WERI-Rb-1 (cell line): ENCODE data around the gene MMS22L.

Source experiments
- DNase-seq: peaks from one replicate; pipeline ENCODE4 v3.0.0-alpha.2; 2020
- H3K27ac ChIP-seq: fragments of 250-450 bp; sonication (Bioruptor Pico); 2 replicates; pipeline ENCODE4 v1.5.1; 2020; ENCODE audit warnings: mild to moderate bottlenecking, moderate library complexity
- H3K27me3 ChIP-seq: fragments of 250-450 bp; sonication (Bioruptor Pico); 2 replicates; pipeline ENCODE4 v1.5.1; 2021; ENCODE audit warnings: mild to moderate bottlenecking, low read depth, moderate library complexity; ENCODE audit not compliant: insufficient read depth, severe bottlenecking
- H3K36me3 ChIP-seq: fragments of 250-450 bp; sonication (Bioruptor Pico); 2 replicates; pipeline ENCODE4 v1.5.1; 2020; ENCODE audit warnings: mild to moderate bottlenecking, moderate library complexity
- H3K4me3 ChIP-seq: 2 replicates; pipeline ENCODE4 v1.5.1; 2011; ENCODE audit warnings: low read depth, mild to moderate bottlenecking, control low read depth, low read length
- H3K9me3 ChIP-seq: fragments of 250-450 bp; sonication (Bioruptor Pico); 2 replicates; pipeline ENCODE4 v1.5.1; 2021; ENCODE audit warnings: mild to moderate bottlenecking, moderate library complexity; ENCODE audit not compliant: severe bottlenecking
- TF ChIP-seq, protein P1 (sequence below): IDR thresholded peaks from 2 replicates; pipeline ENCODE4 v1.5.1; 2011; ENCODE audit warnings: low read depth, mild to moderate bottlenecking, control low read depth, inconsistent platforms, low read length

MMS22L gene

DNA sequence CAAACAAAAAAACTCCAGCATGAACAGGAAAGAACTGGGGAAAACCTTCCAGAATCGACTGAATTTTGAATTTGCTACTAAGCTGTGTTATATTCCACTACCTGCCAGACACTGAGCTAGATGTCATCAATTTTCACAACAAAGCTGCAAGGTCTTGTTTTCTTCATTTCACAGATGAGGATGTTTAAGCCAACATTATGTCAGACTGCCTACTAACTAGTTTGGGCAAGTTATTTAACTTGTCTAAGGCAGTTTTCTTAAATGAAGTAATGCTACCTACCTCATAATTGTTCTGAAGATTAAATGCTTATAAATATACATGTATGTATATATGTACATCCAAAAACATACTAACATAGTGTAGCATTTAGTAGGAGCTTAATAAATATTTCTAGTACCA, 144.4 kb downstream of the MMS22L start:
- Histone ChIP-seq H3K9me3 (no peaks in the 10 kb centered on the region), H3K4me3 (no peak overlapping the region), H3K36me3 (no peaks in the 10 kb centered on the region), H3K27ac (no peak overlapping the region), H3K27me3 (no peaks in the 10 kb centered on the region)
- TF ChIP-seq, protein P1, sequence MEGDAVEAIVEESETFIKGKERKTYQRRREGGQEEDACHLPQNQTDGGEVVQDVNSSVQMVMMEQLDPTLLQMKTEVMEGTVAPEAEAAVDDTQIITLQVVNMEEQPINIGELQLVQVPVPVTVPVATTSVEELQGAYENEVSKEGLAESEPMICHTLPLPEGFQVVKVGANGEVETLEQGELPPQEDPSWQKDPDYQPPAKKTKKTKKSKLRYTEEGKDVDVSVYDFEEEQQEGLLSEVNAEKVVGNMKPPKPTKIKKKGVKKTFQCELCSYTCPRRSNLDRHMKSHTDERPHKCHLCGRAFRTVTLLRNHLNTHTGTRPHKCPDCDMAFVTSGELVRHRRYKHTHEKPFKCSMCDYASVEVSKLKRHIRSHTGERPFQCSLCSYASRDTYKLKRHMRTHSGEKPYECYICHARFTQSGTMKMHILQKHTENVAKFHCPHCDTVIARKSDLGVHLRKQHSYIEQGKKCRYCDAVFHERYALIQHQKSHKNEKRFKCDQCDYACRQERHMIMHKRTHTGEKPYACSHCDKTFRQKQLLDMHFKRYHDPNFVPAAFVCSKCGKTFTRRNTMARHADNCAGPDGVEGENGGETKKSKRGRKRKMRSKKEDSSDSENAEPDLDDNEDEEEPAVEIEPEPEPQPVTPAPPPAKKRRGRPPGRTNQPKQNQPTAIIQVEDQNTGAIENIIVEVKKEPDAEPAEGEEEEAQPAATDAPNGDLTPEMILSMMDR: no peak
- no peak for DNase-seq

DNA sequence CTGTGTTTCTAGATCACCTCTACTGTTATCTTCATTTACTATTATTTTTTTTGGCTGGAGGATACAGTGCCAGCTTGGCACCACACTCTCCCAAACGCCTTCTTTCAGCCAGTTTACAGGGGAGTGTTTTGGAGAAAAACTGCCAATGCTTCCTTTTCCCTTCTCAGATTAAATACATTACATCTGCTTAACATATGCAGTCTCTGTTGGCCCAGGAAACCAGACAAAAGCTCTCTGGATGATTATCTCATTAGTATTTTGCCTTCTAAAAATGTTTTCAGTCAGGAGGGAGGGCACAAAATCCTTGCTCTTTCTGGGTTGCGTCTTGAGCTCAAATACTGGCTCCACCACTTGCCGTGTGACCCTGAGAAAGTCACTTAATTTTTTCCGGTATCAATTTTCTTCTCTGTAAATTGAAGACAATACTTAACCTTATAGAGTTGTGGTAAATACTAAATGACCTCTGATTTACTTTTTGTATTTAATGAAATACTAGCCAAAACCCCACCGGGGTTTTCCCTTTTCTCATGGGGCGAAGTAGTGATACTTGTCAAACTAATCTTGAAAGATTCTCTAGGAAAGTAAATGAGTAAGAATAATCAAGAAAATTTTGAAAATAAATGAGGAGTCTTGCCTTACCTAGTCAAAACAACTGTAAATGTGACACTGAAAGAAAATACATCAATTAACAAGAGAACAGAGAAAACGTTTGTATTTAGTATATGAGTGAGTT, 146.2 kb downstream of the MMS22L start:
- no peaks in the 10 kb centered on the region for H3K36me3 ChIP-seq
- H3K4me3 ChIP-seq: no peak overlapping the region
- no peaks in the 10 kb centered on the region for H3K9me3 ChIP-seq
- H3K27ac ChIP-seq: no peak overlapping the region
- TF ChIP-seq, protein P1: no peak
- no peak for DNase-seq
- H3K27me3 ChIP-seq: no peaks in the 10 kb centered on the region

DNA sequence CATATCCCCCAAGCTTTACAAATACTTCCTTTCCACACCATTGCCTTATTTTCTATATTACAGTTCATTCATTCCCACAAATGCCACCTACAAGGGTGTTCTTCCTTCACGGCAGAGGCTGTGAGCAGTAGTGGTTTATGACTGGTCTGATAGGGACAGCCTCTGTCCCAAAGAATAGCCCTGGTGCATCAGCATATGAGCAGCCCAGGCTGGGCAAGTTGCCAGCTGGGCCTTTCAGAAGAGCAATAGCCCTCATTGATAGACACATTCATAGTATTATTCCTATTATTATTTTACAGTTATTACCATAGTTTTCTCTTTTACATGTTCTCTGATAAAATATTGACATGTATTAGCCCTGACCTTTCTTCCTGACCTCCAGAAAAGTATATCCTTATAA, 149.9 kb downstream of the MMS22L start:
- H3K36me3 ChIP-seq: no peaks in the 10 kb centered on the region
- no peaks in the 10 kb centered on the region for H3K27me3 ChIP-seq
- peaks cover 2% of the 10 kb centered on the region for H3K9me3 ChIP-seq
- no peak for DNase-seq
- H3K4me3 ChIP-seq: no peak overlapping the region
- TF ChIP-seq, protein P1: no peak
- no peak overlapping the region for H3K27ac ChIP-seq

DNA sequence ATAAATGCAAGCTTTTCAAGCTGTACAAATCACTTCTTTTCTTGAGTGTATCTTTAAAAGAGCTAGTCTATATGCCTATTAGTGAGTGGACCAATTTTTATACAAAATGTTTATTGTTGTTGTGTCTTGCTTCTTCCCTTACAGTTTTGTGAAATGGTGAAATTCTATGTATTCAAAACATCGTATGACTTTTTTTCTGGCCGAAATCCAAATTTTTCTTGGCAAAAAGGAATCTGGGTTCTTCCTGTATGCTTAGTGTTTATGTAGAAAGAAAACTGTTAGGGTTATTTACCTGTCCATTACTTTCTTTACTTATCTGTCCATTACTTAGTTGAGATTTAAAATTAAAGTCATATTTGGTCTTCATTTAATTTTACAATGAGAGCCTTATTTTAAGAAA, 153.9 kb downstream of the MMS22L start:
- H3K27me3 ChIP-seq: no peaks in the 10 kb centered on the region
- H3K9me3 ChIP-seq: peaks cover 2% of the 10 kb centered on the region
- TF ChIP-seq, protein P1: no peak
- H3K27ac ChIP-seq: no peak overlapping the region
- no peak overlapping the region for H3K4me3 ChIP-seq
- H3K36me3 ChIP-seq: no peaks in the 10 kb centered on the region
- no peak for DNase-seq

DNA sequence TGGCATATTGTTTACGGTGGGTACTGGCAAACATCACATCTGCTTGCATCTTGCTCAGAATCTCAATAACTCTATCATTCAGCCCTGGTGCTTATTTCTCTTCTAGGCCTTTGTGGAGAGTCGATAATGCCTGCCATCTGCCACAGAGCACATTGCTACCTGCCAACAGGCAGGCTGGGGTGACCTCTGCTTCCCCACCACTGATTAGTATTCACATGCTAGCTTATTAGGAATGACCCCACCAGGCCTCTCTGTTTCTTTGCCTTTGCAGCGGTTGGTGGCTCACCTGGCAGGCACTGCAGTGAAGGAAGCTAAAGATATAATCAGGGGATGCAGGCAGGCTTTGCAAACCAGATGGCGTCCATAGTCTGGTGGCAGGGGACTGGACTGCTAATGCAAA, 154.5 kb downstream of the MMS22L start:
- Histone ChIP-seq H3K36me3 (no peaks in the 10 kb centered on the region), H3K27me3 (no peaks in the 10 kb centered on the region), H3K9me3 (peaks cover 2% of the 10 kb centered on the region), H3K4me3 (no peak overlapping the region), H3K27ac (no peak overlapping the region)
- peak; percentile 39 for DNase-seq
- TF ChIP-seq, protein P1: no peak

DNA sequence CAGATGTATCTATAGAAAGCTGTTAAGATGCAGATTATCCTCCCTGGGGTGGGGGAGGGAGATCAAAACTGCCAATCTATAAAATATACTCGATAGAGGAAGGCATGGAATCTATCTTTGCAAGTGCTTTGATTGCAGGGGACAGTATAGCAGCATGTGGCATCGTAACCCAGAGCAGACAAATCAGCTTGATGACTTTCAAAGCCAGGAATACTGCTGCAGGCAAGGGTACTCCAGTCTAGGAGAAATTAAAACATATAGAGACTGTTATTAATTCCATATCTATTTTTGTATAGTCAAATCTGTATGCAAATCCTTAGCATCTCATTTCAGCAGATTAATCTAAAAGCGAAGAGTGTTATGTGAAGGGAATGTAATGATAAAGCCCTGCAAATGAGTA, 159.4 kb downstream of the MMS22L start:
- H3K9me3 ChIP-seq: peaks cover 1% of the 10 kb centered on the region
- H3K4me3 ChIP-seq: no peak overlapping the region
- no peaks in the 10 kb centered on the region for H3K27me3 ChIP-seq
- no peak overlapping the region for H3K27ac ChIP-seq
- TF ChIP-seq, protein P1: no peak
- DNase-seq: no peak
- no peaks in the 10 kb centered on the region for H3K36me3 ChIP-seq
